ENCODE results near the gene TNPO1. TPM values are rescaled to one million over a fixed set of nuclear protein-coding genes. Genes with fewer than 3 reads are reported as not detected.

The TNPO1 gene
- total RNA-seq, 1 donor from 2014 or later: 142 TPM

DNA sequence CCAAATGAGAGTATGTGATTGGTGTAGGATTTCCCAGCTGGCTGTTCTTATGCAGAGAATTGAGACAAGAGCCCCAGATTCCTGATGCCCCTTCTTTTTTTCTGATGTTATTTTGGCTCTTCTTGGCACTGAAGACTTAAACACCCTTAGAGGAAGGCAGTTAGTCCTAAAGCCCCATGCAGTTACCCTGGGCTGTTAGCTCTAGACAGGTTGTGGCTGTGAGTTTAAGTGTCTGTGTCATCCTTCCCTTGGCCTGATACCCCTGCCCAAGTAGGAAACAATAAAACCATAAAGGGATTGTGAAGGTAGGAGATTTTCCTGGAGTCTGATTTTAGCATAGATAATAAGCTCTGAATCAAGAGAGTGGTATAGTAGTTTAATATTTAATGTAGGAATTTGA is 13.2 kb downstream of the TNPO1 start:
- intact Hi-C loops (cut with micrococcal nuclease): no loop called here
- H3K9me3 Mint-ChIP-seq: no peaks in the 10 kb centered on the region
- no peak overlapping the region for H3K27ac Mint-ChIP-seq

DNA sequence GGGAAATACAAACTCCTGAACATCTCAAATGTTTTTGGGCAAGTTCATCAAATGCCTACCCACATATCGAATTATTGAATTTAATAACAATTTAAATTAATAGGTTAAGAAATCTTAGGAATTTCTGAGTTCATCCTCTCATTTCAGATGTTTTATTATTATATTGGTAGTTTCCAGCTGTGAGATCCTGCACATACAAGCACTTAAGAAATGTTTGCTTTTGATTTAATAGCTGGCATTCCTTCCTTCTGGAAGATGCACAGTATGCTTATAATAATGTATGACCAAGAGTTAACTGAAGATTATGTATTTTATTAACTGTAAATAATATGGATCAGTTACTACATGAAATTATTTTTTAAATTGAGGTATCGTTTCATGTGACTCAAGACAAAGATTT is 13.9 kb downstream of the TNPO1 start:
- peaks cover 6% of the 10 kb centered on the region for H3K27me3 Mint-ChIP-seq (ENCODE audit: insufficient read depth)
- intact Hi-C loops (cut with micrococcal nuclease): no loop called here
- no peak for DNase-seq (ENCODE audit: low spot score)
- H3K4me3 Mint-ChIP-seq: no peak overlapping the region
- H3K4me1 Mint-ChIP-seq (ENCODE audit: low read depth): no peaks in the 10 kb centered on the region
- no peaks in the 10 kb centered on the region for H3K9me3 Mint-ChIP-seq
- H3K36me3 Mint-ChIP-seq (ENCODE audit: low read depth): no peaks in the 10 kb centered on the region
- H3K27ac Mint-ChIP-seq: no peak overlapping the region

More for the DNA sequence above, 13.2 kb downstream of the TNPO1 start:
- DNase-seq (ENCODE audit: low spot score): no peak
- peaks cover 6% of the 10 kb centered on the region for H3K27me3 Mint-ChIP-seq (ENCODE audit: insufficient read depth)
- H3K4me3 Mint-ChIP-seq: no peak overlapping the region
- no peaks in the 10 kb centered on the region for H3K36me3 Mint-ChIP-seq (ENCODE audit: low read depth)
- no peaks in the 10 kb centered on the region for H3K4me1 Mint-ChIP-seq (ENCODE audit: low read depth)

DNA sequence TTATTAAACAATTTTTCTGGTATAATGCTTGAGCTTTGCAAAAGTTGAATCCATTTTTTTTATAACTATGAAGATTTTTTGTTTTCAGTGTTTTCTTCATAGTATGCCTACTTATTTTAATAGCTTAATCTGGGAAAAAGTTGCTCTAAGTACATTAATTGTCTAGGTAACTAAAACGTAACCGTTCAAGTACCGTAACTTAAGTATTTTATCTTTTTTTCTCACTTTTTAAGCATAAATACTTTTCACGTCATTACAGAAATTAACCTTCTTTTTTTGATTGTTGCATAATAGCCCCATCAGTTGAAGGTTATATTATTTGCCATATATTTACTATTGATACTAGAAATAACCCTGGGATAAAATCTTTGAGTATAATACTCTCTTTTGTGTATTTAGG is 15.2 kb downstream of the TNPO1 start:
- DNase-seq (ENCODE audit: low spot score): no peak
- Mint-ChIP-seq H3K4me3 (no peak overlapping the region), H3K4me1 (ENCODE audit: low read depth) (no peaks in the 10 kb centered on the region), H3K27me3 (ENCODE audit: insufficient read depth) (peaks cover 6% of the 10 kb centered on the region), H3K27ac (no peak overlapping the region), H3K9me3 (no peaks in the 10 kb centered on the region), H3K36me3 (ENCODE audit: low read depth) (no peaks in the 10 kb centered on the region)
- intact Hi-C loops (cut with micrococcal nuclease): no loop called here

DNA sequence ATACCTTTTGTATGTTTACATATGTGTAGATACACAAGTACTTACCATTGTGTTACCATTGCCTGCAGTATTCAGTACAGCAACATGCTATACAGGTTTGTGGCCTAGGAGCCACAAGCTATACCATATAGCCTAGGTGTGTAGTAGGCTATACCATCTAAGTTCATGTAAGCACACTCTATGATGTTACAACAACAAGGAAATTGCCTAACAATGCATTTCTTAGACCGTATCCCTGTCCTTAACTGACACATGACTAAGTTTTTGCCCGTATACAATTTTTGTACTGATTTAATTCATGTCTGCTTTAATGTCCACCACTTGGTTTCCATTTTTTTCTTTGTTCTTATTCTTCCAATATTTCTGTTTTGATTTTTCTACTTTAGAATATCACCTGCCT is 18.5 kb downstream of the TNPO1 start:
- H3K27me3 Mint-ChIP-seq (ENCODE audit: insufficient read depth): peaks cover 22% of the 10 kb centered on the region
- no peaks in the 10 kb centered on the region for H3K4me1 Mint-ChIP-seq (ENCODE audit: low read depth)
- DNase-seq (ENCODE audit: low spot score): no peak
- no peak overlapping the region for H3K4me3 Mint-ChIP-seq
- H3K9me3 Mint-ChIP-seq: no peaks in the 10 kb centered on the region
- intact Hi-C loops (cut with micrococcal nuclease): no loop called here
- no peak overlapping the region for H3K27ac Mint-ChIP-seq
- H3K36me3 Mint-ChIP-seq (ENCODE audit: low read depth): no peaks in the 10 kb centered on the region

DNA sequence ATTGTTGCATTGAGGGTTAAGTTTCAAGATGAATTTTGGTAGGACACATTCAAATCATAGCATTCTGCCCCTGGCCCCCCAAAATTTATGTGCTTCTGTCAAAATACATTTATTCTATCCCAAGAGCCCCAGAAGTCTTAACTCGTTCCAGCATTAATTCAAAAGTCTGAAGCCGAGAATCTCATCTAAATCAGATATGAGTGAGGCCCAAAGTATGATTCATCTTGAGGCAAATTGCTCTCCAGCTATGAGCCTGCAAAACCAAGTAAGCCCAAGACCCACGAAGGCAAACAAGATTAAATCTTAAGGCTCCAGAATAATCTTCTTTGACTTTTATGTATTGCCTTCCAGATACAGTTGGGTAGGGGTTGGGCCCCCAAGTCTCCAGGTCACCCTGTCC is 19.2 kb downstream of the TNPO1 start:
- intact Hi-C loops (cut with micrococcal nuclease): no loop called here
- Mint-ChIP-seq H3K9me3 (no peaks in the 10 kb centered on the region), H3K27me3 (ENCODE audit: insufficient read depth) (peaks cover 27% of the 10 kb centered on the region), H3K4me3 (no peak overlapping the region), H3K36me3 (ENCODE audit: low read depth) (no peaks in the 10 kb centered on the region), H3K4me1 (ENCODE audit: low read depth) (no peaks in the 10 kb centered on the region), H3K27ac (no peak overlapping the region)
- DNase-seq (ENCODE audit: low spot score): no peak

DNA sequence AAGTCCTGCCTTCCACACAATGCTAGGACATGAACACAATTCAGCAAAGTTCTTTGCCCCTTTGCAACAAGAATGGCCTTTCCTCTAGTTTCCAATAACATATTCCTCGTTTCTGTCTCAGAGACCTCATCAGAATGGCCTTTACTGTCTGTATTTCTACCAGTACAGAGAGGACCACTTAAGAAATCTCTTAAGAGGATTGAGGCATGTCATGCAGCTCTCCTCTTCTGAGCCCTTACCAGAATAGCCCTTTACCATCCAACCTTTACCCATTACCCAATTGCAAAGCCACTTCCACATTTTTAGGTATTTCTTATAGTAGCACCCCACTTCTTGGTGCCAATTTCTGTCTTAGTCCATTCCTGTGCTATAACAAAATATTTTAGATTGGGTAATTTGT is 20.3 kb downstream of the TNPO1 start:
- no peaks in the 10 kb centered on the region for H3K4me1 Mint-ChIP-seq (ENCODE audit: low read depth)
- H3K4me3 Mint-ChIP-seq: no peak overlapping the region
- H3K9me3 Mint-ChIP-seq: no peaks in the 10 kb centered on the region
- H3K27me3 Mint-ChIP-seq (ENCODE audit: insufficient read depth): peaks cover 31% of the 10 kb centered on the region
- DNase-seq (ENCODE audit: low spot score): no peak
- no peak overlapping the region for H3K27ac Mint-ChIP-seq
- no peaks in the 10 kb centered on the region for H3K36me3 Mint-ChIP-seq (ENCODE audit: low read depth)
- intact Hi-C loops (cut with micrococcal nuclease): no loop called here

DNA sequence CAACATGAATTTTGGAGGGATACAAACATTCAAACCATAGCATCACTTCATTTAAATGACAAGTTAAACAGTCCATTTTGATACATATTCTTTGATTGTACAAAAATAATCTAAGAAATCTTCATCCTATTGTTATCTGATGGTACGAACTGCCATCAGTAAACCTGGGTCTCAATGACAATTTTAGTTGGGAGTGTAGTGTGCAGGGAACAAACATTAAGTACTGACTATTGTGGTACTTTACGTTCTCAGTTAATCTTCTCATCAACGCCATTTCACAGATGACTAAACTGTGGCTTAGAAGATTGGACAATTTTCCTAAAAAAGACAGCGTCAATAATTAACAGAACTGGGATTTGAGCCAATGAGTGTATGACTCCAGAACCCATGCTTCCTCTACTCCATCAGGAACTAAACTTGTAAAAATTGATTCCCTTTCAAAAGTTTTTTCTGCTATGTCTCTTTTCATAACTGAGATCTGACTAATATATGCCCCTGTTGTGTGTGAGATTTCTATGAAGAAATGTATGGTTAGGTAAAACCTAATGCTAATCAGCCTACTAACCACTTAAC is 21.1 kb downstream of the TNPO1 start:
- DNase-seq (ENCODE audit: low spot score): no peak
- H3K27ac Mint-ChIP-seq: no peak overlapping the region
- no peaks in the 10 kb centered on the region for H3K4me1 Mint-ChIP-seq (ENCODE audit: low read depth)
- intact Hi-C loops (cut with micrococcal nuclease): no loop called here
- H3K36me3 Mint-ChIP-seq (ENCODE audit: low read depth): no peaks in the 10 kb centered on the region
- H3K4me3 Mint-ChIP-seq: no peak overlapping the region
- no peaks in the 10 kb centered on the region for H3K9me3 Mint-ChIP-seq
- peaks cover 30% of the 10 kb centered on the region for H3K27me3 Mint-ChIP-seq (ENCODE audit: insufficient read depth)

DNA sequence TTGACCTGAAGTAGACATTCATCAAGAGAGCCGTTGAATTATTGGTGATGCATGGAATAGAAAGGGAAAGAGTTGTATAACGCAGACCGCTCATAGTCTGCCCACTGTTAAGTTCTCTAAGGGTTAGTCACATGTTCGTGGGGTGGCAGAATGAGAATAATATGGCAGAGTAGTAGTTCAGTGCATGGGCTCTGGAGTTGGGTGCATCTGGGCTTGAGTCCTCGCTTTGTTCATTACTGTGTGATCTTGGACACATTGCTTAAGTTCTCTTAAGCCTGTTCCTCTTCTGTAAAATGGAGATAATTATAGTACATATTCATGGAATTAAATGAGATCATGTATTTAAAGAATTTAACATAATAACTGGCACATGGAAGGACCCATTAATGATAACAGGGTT is 23.6 kb downstream of the TNPO1 start:
- H3K27ac Mint-ChIP-seq: no peak overlapping the region
- no peaks in the 10 kb centered on the region for H3K36me3 Mint-ChIP-seq (ENCODE audit: low read depth)
- H3K27me3 Mint-ChIP-seq (ENCODE audit: insufficient read depth): peaks cover 32% of the 10 kb centered on the region
- H3K9me3 Mint-ChIP-seq: no peaks in the 10 kb centered on the region
- DNase-seq (ENCODE audit: low spot score): no peak
- H3K4me1 Mint-ChIP-seq (ENCODE audit: low read depth): no peaks in the 10 kb centered on the region
- H3K4me3 Mint-ChIP-seq: no peak overlapping the region
- intact Hi-C loops (cut with micrococcal nuclease): no loop called here

DNA sequence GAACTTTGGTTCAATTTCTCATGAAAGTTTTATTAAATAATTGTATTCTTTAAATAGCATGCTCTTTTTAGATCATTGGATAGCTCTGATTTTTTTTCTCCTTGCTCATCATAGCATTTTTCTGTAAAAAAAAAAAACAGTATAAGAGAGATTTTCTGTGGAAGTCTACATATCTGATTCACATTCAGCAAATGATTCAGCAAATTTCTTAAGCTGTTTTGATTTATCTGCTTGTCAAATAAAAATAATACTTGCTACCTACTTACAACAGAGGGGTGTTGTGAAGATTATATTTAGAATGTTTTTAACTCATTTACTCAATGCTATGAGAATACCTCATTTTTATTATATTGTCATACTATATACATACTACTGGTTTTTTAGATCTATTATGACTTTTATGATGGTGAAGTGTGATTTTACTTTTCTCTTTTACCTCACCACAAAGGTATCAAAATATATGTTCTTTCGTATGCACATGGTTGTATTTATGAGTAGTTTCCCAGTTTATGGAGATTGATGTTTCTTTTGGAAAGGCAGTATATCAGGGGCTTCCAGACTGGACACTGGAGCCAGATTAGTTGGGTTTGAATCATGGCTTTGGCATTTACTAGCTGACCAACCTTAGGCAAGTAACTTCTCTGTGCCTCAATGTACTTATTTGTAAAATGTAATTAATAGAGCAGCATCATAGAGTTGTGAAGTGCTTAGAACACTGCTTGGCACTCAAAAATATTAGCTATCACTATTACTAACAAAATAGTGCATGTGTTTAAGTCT is 25.5 kb downstream of the TNPO1 start:
- DNase-seq (ENCODE audit: low spot score): no peak
- Mint-ChIP-seq H3K4me1 (ENCODE audit: low read depth) (peaks cover 3% of the 10 kb centered on the region), H3K4me3 (no peak overlapping the region), H3K27me3 (ENCODE audit: insufficient read depth) (peaks cover 36% of the 10 kb centered on the region), H3K27ac (no peak overlapping the region), H3K9me3 (no peaks in the 10 kb centered on the region), H3K36me3 (ENCODE audit: low read depth) (no peaks in the 10 kb centered on the region)
- intact Hi-C loops (cut with micrococcal nuclease): no loop called here

DNA sequence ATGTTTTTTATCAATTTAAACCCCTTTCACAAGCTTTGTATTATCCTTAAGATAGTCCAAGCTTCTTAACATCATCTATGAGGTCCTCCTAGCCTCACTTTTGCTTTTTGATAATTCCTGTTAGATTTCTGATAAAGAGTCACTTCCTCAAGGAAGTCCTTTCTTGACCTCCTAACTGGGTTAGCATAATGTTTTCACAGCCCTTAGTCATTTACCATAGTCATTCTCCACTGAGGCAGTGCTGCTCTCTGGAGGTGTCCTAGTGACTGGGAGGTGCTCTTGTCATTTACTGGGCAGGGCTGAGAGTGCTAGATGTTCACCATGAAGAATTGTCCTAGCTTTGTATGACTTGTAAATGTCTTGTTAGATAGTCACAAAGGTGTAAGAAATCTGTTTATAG is 26.4 kb downstream of the TNPO1 start:
- Mint-ChIP-seq H3K36me3 (ENCODE audit: low read depth) (no peaks in the 10 kb centered on the region), H3K27me3 (ENCODE audit: insufficient read depth) (peaks cover 31% of the 10 kb centered on the region), H3K4me3 (no peak overlapping the region), H3K9me3 (no peaks in the 10 kb centered on the region), H3K4me1 (ENCODE audit: low read depth) (peaks cover 10% of the 10 kb centered on the region), H3K27ac (no peak overlapping the region)
- DNase-seq (ENCODE audit: low spot score): no peak
- intact Hi-C loops (cut with micrococcal nuclease): no loop called here

DNA sequence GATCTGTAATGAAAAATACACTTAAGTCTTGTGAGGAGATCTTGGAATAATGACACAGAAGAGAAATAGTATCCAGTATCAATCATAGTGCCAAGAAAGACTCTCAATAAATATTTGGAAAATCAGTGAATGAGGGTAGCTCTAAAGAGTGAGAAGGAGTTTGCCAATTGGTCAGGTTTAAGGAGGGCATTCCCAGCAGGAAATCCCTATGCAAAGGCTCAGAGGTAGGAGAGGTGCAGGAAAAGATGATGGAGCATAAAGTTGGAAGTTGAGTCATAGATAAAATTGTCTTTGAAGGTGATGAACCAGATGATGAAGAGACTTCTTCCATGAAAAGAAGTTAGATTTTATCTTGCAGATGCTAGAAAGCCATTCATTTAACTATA is 27.8 kb downstream of the TNPO1 start:
- Mint-ChIP-seq H3K36me3 (ENCODE audit: low read depth) (no peaks in the 10 kb centered on the region), H3K27me3 (ENCODE audit: insufficient read depth) (peaks cover 24% of the 10 kb centered on the region), H3K27ac (no peak overlapping the region), H3K4me1 (ENCODE audit: low read depth) (peaks cover 12% of the 10 kb centered on the region), H3K4me3 (no peak overlapping the region), H3K9me3 (no peaks in the 10 kb centered on the region)
- DNase-seq (ENCODE audit: low spot score): no peak
- intact Hi-C loops (cut with micrococcal nuclease): no loop called here

DNA sequence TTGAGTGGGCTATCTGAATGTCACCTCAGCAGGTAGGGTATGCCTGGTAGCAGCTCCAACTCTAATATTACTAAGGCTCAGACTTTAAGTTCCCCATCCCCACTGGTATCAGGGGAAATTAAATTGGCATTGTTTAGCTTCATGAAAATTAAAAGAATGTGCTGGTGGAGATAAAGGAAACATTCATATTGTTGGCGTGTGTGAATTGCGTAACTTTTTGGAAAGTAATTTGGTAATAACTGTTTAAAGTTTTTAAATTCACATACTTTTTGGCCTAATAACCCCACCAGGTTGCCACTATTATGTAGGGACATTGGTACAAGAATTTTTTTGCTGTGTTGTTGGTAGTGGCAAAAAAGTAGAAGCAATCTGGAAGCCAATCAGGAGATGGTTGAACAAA is 29.4 kb downstream of the TNPO1 start:
- H3K9me3 Mint-ChIP-seq: no peaks in the 10 kb centered on the region
- H3K27me3 Mint-ChIP-seq (ENCODE audit: insufficient read depth): peaks cover 13% of the 10 kb centered on the region
- H3K27ac Mint-ChIP-seq: no peak overlapping the region
- intact Hi-C loops (cut with micrococcal nuclease): no loop called here
- peaks cover 7% of the 10 kb centered on the region for H3K36me3 Mint-ChIP-seq (ENCODE audit: low read depth)
- H3K4me3 Mint-ChIP-seq: no peak overlapping the region
- DNase-seq (ENCODE audit: low spot score): no peak
- peaks cover 27% of the 10 kb centered on the region for H3K4me1 Mint-ChIP-seq (ENCODE audit: low read depth)

DNA sequence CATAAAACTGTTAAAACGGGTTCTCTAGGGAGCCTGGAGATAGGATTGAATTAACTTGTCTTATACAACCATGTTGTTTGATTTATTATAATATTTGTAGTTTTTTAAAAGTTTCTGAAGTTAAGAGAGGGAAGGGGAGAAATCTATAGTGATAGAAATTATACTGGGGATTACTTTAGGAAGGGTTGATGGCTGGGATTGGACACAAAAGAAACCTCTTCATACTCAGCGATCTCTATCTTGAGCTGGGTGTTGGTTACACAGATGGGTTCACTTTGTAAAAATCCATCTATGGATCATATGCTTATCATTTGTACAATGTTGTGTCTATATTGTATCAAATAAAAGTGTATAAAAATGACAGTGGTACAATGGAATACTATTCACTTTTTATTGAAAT is 30.0 kb downstream of the TNPO1 start:
- peaks cover 11% of the 10 kb centered on the region for H3K27me3 Mint-ChIP-seq (ENCODE audit: insufficient read depth)
- H3K4me3 Mint-ChIP-seq: no peak overlapping the region
- intact Hi-C loops (cut with micrococcal nuclease): no loop called here
- peaks cover 33% of the 10 kb centered on the region for H3K4me1 Mint-ChIP-seq (ENCODE audit: low read depth)
- no peak overlapping the region for H3K27ac Mint-ChIP-seq
- H3K9me3 Mint-ChIP-seq: no peaks in the 10 kb centered on the region
- H3K36me3 Mint-ChIP-seq (ENCODE audit: low read depth): peaks cover 7% of the 10 kb centered on the region
- no peak for DNase-seq (ENCODE audit: low spot score)

DNA sequence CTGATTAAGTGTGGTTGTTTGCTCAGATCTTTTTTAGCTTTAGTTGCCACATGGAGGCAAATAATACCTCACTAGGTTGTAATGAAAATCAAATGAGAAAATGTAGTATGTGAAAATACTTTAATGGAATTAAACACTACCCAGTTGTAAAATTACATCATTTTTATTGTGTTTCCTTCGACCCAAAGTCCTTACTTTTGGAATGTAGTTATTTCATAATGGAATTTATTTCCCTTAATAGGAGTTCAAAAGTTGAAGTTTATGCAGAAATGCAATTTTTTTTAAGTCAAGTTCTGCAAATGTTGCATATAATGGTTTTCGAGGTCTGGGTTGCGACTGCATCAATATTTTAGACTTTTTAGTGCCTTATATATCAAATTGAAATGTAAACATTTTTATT is 31.0 kb downstream of the TNPO1 start:
- H3K36me3 Mint-ChIP-seq (ENCODE audit: low read depth): peaks cover 13% of the 10 kb centered on the region
- peaks cover 7% of the 10 kb centered on the region for H3K27me3 Mint-ChIP-seq (ENCODE audit: insufficient read depth)
- peak overlapping the region; percentile 99 for H3K27ac Mint-ChIP-seq
- intact Hi-C loops (cut with micrococcal nuclease): no loop called here
- no peaks in the 10 kb centered on the region for H3K9me3 Mint-ChIP-seq
- DNase-seq (ENCODE audit: low spot score): no peak
- H3K4me3 Mint-ChIP-seq: peak overlapping the region; percentile 96
- H3K4me1 Mint-ChIP-seq (ENCODE audit: low read depth): peaks cover 39% of the 10 kb centered on the region

Data from activated T-helper 1 cell treated with anti-CD3 and anti-CD28 coated beads, Interleukin-12 subunit alpha, Interleukin-12 subunit beta, Interleukin-2, Interleukin-4 antibody, amounts not matched to agents 30 ng/mL and 10 ng/mL and 1 ng/mL, durations not matched to agents 14 hours and 24 hours and 36 hours (primary cell).